BLaER1 (cell line): ENCODE results near the gene PIP5K1C.
A peak's percentile ranks its signal among the peaks of the same experiment; 100 is the strongest.
"Not testable (repeated sequence)": the region's sequence is repeated elsewhere in the genome, so short reads cannot be mapped to it uniquely, and the experiment has no call there.

Experiments
- H3K27ac ChIP-seq: shearing (Covaris generic); formaldehyde crosslinking; 2 replicates; pipeline ENCODE4 v1.8.1; 2022
- H3K27me3 ChIP-seq: shearing (Covaris generic); formaldehyde crosslinking; 2 replicates; pipeline ENCODE4 v1.8.1; 2022
- H3K36me3 ChIP-seq: shearing (Covaris generic); formaldehyde crosslinking; 2 replicates; pipeline ENCODE4 v1.8.1; 2022
- H3K4me1 ChIP-seq: shearing (Covaris generic); formaldehyde crosslinking; 2 replicates; pipeline ENCODE4 v1.8.1; 2022
- H3K4me2 ChIP-seq: shearing (Covaris generic); formaldehyde crosslinking; 2 replicates; pipeline ENCODE4 v1.8.1; 2022
- H3K4me3 ChIP-seq: shearing (Covaris generic); formaldehyde crosslinking; 2 replicates; pipeline ENCODE4 v1.8.1; 2022
- H3K9ac ChIP-seq: shearing (Covaris generic); formaldehyde crosslinking; 2 replicates; pipeline ENCODE4 v1.8.1; 2022
- H3K9me3 ChIP-seq: shearing (Covaris generic); formaldehyde crosslinking; 2 replicates; pipeline ENCODE4 v1.8.1; 2022
- H4K20me1 ChIP-seq: shearing (Covaris generic); formaldehyde crosslinking; 2 replicates; pipeline ENCODE4 v1.8.1; 2022
- Cebpa-rat ChIP-seq: shearing (Covaris generic); IDR thresholded peaks from 2 replicates; pipeline ENCODE4 v1.8.1; 2022

The PIP5K1C gene

DNA sequence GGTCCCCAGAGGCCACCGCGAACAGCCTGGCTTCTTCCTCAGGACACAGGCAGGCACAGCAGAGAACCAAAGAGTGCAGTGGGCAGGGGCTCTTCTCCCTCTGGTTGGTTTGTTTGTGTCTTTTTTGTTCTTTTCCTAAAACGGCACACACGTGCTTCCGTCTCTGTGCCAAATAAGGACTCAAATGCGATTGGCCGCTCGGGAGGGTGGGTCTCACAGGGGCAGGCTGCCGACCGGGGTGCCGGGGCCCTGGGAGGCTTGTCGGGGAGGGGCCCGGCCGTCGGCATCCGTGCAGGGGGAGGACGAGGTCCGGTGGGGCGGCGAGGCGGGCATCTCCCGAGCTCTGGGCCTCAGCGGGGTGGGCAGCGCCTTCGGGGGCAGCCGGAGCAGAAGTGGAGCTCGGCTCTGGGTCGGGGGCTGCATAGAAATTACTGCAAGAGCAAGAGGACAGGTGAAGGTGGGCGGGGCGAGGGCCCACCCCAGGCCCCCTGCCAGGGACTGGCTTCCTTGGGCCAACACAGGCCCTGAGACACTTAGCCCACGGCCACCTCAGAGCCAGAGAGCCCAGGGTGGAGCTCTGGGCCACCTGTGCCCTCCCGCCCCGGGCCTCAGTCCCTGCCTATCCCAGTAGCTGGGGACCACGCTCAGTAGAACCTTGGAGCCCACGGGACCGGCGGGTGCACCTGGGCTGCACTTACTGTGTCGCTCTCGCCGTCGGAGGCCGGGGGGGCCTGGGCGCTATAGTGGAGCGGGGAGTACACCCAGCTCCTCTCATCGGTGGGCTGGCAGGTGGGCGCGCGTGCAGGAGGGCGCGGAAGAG lies 67.3 kb downstream of the PIP5K1C start:
- no peak overlapping the region for H3K9ac ChIP-seq
- H3K27me3 ChIP-seq, result no peaks in the 10 kb centered on the region
- H4K20me1 ChIP-seq, result 0 out of 2 replicates have a peak, but pooled peaks cover 15% of the 10 kb centered on the region
- H3K4me2 ChIP-seq, result no peak overlapping the region
- peaks cover 56% of the 10 kb centered on the region for H3K36me3 ChIP-seq
- no peaks in the 10 kb centered on the region for H3K9me3 ChIP-seq
- no peak overlapping the region for H3K27ac ChIP-seq
- H3K4me1 ChIP-seq, result peaks cover 20% of the 10 kb centered on the region; the same call in 1 of the 2 replicates
- no peak for TF ChIP-seq Cebpa-rat
- no peak overlapping the region for H3K4me3 ChIP-seq

DNA sequence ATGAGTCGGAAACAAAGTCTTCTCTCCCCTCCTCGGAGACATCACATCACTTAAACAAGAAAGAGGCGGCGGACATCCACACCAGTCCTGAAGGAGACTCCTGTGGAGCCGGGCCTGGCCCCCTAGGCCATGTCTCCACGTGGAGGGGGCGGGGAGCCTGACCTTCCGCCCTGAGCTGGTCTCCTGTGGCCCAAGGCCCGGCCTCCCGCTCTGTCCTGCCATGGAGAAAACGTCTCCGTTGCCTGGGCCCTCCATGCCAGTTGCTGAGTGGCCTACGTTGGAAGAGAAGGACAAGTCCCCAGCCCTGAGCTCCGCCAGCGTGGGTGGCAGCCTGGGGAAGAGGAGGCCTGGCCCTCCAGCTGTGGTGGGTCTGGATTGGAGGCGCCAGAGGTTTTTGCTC lies 68.2 kb downstream of the PIP5K1C start:
- TF ChIP-seq Cebpa-rat, result no peak
- Histone ChIP-seq H3K4me3 (no peak overlapping the region), H3K9ac (no peak overlapping the region), H3K4me2 (no peak overlapping the region), H3K27me3 (no peaks in the 10 kb centered on the region), H3K4me1 (peaks cover 18% of the 10 kb centered on the region; the same call in 1 of the 2 replicates), H3K36me3 (peaks cover 50% of the 10 kb centered on the region), H3K9me3 (no peaks in the 10 kb centered on the region), H3K27ac (no peak overlapping the region), H4K20me1 (0 out of 2 replicates have a peak, but pooled peaks cover 15% of the 10 kb centered on the region)

DNA sequence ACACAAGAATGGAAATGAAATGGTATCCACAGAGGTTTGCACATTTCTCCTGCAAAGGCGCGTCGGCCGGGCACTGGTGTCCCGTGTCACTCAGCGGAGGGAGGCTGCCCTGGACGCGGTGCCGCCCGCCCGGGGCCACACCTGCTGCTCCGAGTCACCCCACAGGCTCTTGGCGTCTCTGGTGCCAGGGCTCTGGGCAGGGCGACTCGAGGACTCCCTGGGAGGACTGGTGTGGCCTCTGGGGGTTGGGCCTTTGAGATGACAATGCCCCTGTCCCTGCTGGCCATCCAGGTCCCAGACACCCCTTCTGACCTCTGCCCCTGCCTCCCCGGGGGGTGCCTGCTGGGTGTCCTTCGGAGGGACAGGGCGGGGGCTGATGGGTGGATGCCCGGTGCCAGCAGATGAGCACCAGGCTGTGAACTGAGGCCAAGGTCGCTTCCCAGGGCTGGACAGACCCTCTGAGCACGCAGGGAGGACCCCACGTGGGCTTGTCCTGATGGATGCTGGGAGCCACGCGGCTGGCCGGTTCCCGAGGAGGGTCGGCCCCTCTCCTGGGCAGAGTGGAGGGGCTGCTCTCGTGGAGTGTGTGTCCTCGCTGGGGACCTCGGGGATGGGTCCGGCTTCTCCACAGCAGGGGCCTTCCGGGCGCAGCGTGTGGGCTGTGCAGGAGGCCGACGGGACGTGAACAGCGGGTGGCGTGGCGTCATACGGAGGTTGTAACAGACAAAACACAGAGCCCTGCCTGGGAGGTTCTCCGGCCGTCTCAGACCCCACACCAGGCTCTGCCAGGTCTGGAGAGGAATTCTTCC lies 69.0 kb downstream of the PIP5K1C start:
- H3K4me1 ChIP-seq, result peaks cover 11% of the 10 kb centered on the region; the same call in 1 of the 2 replicates
- no peak for TF ChIP-seq Cebpa-rat
- H3K27ac ChIP-seq, result no peak overlapping the region
- no peaks in the 10 kb centered on the region for H3K9me3 ChIP-seq
- peak overlapping the region; percentile 41; the same call in 1 of the 2 replicates for H3K9ac ChIP-seq
- H3K4me3 ChIP-seq, result no peak overlapping the region
- peaks cover 42% of the 10 kb centered on the region for H3K36me3 ChIP-seq
- no peaks in the 10 kb centered on the region for H3K27me3 ChIP-seq
- peak overlapping the region; percentile 24; the same call in 1 of the 2 replicates for H3K4me2 ChIP-seq
- H4K20me1 ChIP-seq, result peaks cover 19% of the 10 kb centered on the region

DNA sequence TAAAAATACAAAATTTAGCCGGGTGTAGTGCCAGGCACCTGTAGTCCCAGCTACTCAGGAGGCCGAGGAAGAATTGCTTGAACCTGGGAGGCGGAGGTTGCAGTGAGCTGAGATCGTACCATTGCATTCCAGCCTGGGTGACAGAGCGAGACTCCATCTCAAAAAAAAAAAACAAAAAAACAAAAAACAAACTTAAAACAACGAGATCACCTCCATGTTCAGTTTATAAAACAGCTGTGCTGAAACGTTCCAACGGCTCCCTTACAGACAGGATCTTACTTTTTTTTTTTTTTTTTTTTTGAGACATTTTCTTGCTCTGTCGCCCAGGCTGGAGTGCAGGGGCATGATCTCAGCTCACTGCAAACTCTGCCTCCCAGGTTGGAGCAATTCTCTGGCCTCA lies 71.5 kb downstream of the PIP5K1C start:
- not testable (repeated sequence) for H3K4me2 ChIP-seq, H3K9me3 ChIP-seq, H3K27me3 ChIP-seq, H3K4me3 ChIP-seq, H3K27ac ChIP-seq
- Histone ChIP-seq H3K9ac (0 out of 2 replicates have a peak overlapping the region, but pooled peaks have one; percentile 12), H3K36me3 (peaks cover 42% of the 10 kb centered on the region), H3K4me1 (peaks cover 30% of the 10 kb centered on the region), H4K20me1 (peaks cover 43% of the 10 kb centered on the region)

- Histone ChIP-seq H3K9ac (no peak overlapping the region), H3K27me3 (no peaks in the 10 kb centered on the region), H4K20me1 (peaks cover 55% of the 10 kb centered on the region), H3K36me3 (peaks cover 40% of the 10 kb centered on the region), H3K4me1 (peaks cover 30% of the 10 kb centered on the region), H3K4me2 (peak overlapping the region; percentile 100), H3K27ac (no peak overlapping the region), H3K4me3 (no peak overlapping the region; the same call in 1 of the 2 replicates), H3K9me3 (no peaks in the 10 kb centered on the region)
- TF ChIP-seq Cebpa-rat, result no peak
Observed at GRCh38 chr19:3627351-3627723, 72.9 kb downstream of the PIP5K1C start.

DNA sequence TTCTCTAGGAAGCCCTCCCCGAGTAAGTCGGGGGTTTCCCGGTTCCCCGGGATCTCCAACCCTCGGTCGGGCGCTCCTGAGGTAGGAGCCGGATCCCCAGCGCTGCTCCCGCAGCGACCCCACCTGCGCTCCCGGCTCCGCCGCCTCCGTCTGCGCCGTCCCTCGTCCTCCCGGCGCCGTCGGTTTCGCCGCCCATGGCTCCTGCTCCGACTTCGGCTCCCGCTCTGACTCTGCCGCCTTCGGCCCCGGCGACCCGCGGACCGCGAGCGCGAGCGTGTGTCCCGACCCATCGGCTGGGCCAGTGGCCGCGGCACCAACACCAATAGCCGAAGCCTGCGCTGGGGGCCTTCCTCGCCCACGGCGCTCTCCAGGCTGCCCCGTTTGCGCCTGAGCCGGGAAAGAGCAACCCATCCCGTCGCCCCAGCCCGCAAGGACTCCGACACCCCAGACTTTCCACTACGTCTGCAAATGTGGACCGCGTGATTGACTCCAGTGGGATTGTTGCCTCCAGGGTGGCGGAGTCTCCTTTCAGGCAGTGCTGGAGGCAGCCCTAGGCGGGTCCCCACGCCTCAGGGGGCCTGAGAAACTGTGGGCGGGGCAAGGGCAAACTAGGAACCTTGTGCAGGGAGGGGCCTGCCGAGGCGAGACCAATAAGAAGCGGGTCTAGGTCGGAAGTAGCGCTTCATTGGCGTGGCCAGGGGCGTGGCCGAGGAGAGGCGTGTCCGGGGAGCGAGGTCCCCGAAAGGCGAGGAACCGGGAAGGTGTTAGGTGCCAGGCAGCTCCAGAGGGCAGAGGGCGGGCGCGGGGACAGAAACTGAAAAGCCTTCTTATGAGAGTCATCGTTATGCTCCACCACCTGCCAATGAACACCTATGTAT lies 73.6 kb downstream of the PIP5K1C start, which contains the start of gene CACTIN:
Gene CACTIN (minus strand): TSS at position 318 of the 878 bp plus-strand sequence. CDS start 28 bp downstream, at position 290.
- Histone ChIP-seq H3K27me3 (no peaks in the 10 kb centered on the region), H3K9ac (peak within 1 kb of the TSS; percentile 94), H3K9me3 (no peaks in the 10 kb centered on the region), H3K4me3 (peak within 1 kb of the TSS; percentile 95), H3K36me3 (peaks cover 40% of the 10 kb centered on the region), H3K27ac (peak within 1 kb of the TSS; percentile 98), H4K20me1 (peaks cover 55% of the 10 kb centered on the region), H3K4me2 (peak within 1 kb of the TSS; percentile 100), H3K4me1 (peaks cover 30% of the 10 kb centered on the region)
- TF ChIP-seq Cebpa-rat, result no peak

- H3K4me3 ChIP-seq, result peak overlapping the region; percentile 95
- TF ChIP-seq Cebpa-rat, result no peak
- peak overlapping the region; percentile 94 for H3K9ac ChIP-seq
- peak overlapping the region; percentile 98 for H3K27ac ChIP-seq
- no peaks in the 10 kb centered on the region for H3K9me3 ChIP-seq
- H3K27me3 ChIP-seq, result no peaks in the 10 kb centered on the region
- peaks cover 40% of the 10 kb centered on the region for H3K36me3 ChIP-seq
- peaks cover 25% of the 10 kb centered on the region for H3K4me1 ChIP-seq
- H3K4me2 ChIP-seq, result peak overlapping the region; percentile 100
- peaks cover 55% of the 10 kb centered on the region for H4K20me1 ChIP-seq
Observed at GRCh38 chr19:3625996-3626472, 74.2 kb downstream of the PIP5K1C start.

DNA sequence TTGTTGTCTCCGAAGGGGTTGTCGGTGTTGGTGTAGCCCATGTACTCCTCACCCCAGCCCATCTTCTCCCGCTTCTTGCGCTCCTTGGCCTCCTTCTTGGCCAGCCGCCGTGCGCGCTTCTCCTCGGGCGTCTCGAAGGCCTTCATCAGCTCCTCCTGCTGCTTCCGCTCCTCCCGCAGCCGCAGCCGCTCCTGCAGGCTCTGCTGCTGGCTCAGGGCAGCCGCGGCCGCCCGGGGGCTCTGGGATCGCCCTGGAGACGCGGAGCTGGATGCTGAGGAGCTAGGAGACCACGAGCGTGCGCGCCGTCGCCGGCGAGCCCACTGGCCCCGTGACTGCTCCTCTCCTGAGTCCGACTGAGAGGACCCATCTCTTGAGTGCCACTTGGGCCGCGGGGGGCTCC lies 76.6 kb downstream of the PIP5K1C start:
- no peak overlapping the region for H3K4me2 ChIP-seq
- no peak overlapping the region for H3K4me3 ChIP-seq
- H3K9ac ChIP-seq, result 0 out of 2 replicates have a peak overlapping the region, but pooled peaks have one; percentile 94
- H3K9me3 ChIP-seq, result no peaks in the 10 kb centered on the region
- H3K4me1 ChIP-seq, result peaks cover 32% of the 10 kb centered on the region
- peaks cover 53% of the 10 kb centered on the region for H3K36me3 ChIP-seq
- H3K27ac ChIP-seq, result no peak overlapping the region
- no peak for TF ChIP-seq Cebpa-rat
- no peaks in the 10 kb centered on the region for H3K27me3 ChIP-seq
- H4K20me1 ChIP-seq, result peaks cover 72% of the 10 kb centered on the region

- peaks cover 47% of the 10 kb centered on the region for H3K4me1 ChIP-seq
- H3K27ac ChIP-seq, result no peak overlapping the region
- H3K36me3 ChIP-seq, result peaks cover 53% of the 10 kb centered on the region
- no peak overlapping the region for H3K9ac ChIP-seq
- H3K4me2 ChIP-seq, result no peak overlapping the region
- no peaks in the 10 kb centered on the region for H3K27me3 ChIP-seq
- H3K4me3 ChIP-seq, result no peak overlapping the region
- TF ChIP-seq Cebpa-rat, result no peak
- H3K9me3 ChIP-seq, result no peaks in the 10 kb centered on the region
- peaks cover 84% of the 10 kb centered on the region for H4K20me1 ChIP-seq
Observed at GRCh38 chr19:3622224-3622623, 78.0 kb downstream of the PIP5K1C start.
